NCI-H146 treated with DMSO at 0.1 percent for 48 hours (cell line): ENCODE results near the gene CD99L2.

ENCODE experiments used
- DNase-seq: peaks from one replicate; lab custom pipeline; 2025; ENCODE audit not compliant: unreplicated experiment; lab: John Stamatoyannopoulos, UW

CD99L2 gene

DNA sequence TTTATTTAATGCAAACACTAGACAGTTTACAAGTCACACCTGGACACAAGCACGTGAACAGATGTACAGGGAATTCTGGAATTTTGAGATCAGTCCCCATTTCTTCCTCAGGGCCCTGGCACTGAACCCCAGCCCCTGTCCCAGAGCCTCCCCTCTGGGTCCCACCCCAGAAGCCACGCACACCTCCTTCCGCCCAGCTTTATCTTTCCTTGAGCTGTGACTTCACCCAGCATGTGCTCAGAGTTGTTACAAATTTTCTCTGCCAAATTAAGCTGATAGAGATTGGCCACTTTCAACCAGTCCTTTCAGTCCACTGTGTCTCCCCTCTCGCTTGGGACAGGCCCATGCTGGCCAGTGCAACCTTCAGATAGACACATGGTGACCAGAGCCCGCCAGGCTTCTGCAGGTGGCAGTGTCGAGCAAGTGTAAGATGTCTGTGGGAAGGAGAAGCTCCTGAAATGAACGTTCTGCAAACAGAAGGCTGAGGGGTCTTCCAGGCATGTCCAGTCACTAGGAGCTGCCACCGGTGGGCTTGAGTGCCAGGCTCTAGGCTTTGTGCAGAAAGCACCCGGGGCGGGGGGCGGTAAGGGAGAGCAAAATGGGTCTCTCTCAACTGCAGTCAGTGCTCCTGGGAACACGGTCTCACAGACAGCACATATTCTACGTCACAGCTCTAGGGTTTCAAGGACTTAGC, 132.0 kb downstream of the CD99L2 start:
- no peak for DNase-seq

DNA sequence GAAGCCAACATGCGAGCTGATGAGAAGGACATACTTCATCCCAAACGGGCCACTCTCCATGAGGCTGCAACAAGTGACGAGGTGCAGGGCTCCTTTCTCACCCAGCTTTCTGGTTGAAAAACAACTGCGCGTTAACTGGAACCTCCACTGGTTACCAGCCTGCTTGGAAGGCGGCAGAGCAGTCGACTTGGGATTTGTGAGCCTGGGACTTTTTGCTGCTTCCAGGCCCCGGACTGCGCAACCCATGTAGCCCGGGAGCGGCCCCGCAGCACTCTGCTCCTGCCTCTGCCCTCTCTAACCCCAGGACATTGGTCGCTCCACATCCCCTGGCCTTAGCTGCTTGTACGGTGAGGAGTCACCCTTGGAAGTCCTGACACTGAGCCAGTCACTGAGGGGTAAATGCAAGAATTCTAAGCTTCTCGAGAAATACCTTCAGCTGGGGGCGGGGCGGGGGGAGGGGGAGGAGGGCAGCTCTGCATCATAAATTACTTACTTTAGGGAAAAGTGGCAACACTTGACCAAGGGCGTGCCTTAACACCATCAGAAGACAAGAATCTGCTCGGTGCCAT, 132.6 kb downstream of the CD99L2 start:
- DNase-seq, result no peak

DNA sequence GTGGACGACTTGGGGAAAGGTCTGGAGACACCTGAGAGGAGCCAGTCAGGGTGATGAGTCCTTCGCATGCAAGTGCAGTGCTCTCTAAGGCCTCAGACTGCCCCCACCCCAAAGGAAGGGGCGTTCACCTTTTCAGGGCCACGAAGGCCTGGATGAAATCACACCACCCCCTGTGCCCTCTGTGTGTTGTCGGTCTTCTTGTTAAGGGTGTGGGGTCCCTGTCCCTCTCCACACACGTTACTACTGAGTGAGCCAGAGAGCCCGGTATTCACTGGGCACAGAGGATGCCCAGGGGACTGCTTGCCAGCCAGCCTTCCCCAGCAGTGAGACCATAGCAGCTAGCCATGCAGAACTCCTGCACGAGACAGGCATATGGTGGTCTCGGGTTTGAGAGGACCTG, 133.2 kb downstream of the CD99L2 start:
- DNase-seq, result no peak

DNA sequence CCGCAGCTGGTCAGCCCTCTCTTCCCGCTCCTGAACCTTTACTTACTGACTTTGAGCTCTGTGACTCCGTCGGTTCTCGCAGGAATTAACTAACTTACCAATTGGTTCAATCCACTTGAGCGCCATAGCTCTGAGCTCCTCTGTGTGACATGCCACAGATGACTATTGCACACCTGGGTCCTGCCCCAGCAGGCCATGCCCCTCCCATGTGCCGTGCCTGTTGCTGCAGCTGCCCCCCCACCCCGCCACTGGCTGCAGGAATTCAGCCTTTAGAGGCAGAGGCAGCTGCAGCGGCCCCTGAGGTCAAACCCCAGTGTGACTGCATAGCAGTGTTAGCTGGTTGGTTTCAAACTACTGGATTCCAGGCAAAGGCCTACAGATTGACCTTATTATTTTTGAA, 134.7 kb downstream of the CD99L2 start:
- DNase-seq, result no peak

DNA sequence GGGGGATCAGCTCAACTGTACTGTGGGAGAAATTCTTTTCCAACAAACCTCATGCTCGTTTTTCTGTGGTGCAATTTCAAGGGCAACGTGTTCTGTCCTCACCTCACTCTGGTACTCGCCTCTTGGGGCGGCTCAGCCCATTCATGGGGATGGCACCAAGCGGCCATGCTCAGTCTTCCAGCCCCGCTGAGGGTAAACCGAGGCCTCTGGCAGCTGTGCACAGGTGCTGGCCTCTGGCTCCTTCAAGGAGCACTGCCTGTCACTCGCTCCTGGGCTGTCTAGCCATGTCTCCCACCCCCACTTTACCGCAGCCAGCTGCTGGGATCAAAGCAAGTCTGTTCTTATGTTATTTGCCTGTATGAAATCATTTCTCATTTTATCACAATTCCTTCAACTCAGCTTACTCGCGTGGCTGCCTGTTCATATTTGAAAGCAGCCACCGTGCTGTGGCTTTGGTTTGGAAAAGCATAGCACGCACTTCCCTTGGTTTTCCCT, 135.1 kb downstream of the CD99L2 start:
- no peak for DNase-seq

DNA sequence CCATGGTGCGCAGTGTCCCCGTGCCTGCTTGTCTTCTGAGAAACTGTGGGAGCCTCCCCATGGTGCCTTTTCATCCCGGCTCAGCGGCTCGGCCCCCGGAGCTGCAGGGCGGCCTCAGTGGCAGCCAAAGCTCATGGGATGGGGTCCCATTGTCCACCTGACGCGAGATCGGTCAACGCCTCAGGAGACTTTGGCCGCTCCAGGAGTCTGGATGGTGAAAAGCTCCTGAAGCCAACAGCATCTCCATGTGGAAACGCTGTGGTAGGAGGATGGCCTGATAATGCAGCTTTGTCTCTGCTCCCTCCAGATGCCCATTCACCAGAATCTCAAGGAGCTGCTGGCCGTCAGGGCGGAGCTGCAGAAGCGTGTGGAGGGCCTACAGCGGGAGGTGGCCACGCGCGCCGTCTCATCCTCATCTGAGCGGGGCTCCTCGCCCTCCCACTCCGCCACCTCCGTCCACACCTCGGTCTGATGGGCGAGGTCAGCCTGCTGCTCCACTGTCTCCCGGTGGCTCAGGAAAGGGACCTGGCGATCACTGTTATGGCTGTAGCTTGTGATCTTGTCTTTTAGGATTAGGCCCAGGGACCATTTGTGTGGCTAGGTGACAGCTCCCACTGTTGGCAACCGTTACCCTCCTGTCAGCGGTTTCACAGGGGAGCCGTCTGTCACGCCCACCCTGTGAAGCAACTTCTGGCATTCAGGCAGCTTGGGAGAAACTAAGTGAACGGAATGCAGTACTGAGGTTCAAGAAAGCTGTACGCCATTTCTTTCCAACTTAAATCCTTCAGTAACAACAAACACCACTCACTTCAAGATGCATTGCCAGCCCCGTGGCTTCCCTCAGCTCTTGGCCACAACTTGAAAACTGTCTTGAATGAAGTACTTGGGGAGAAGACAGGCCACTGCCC, 136.0 kb downstream of the CD99L2 start:
- DNase-seq, result no peak

DNA sequence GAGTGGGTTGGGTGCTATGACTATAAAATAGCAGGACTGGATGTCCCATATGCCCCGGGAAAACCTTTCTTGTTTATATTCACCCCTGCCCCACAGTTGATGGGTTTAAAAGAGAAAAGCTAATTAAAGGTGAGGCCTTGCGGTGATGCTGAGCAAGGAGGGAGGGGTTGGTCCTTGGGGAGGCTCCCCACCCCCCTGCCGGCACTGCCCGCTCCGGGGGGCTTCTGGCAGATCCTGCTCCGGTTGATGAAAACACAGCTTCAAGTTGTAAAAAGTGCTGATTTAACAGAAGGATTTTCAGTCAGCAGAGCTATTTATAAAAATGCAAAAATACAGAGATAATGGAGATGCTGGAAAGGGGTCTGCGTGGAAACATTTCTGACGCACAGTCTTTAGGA, 136.7 kb downstream of the CD99L2 start:
- DNase-seq, result no peak

DNA sequence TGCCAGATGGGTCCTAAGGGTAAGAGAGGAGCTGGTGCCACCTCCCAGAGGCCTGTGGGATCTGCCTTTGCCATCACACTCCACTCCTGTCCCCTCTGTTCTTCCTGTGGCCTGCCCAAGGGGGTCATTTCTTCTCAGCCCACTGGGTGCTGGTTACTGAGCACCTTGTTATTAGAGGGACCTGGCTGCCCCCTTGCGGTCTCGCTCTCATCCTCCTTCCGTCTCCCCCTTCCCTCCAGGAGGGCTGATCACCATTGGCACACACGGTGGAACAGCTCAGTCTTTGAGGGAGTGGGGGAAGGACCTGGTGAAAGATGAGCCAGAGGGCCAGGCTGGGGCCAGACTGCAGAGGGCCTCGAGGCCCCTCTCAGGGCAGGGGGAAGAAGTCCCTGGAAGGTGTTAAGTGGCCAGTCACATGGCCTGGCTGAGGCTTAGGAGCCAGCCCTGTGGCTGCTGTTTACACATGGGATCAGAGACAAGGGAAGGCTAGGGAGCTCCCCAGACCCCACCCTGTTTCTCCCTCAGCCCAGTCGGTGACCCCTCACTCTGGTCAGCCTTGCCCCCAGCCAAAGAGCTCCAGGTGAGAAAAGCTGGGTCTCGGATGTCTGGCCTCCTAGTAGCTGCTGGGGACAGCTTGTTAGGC, 137.2 kb downstream of the CD99L2 start:
- DNase-seq, result no peak

DNA sequence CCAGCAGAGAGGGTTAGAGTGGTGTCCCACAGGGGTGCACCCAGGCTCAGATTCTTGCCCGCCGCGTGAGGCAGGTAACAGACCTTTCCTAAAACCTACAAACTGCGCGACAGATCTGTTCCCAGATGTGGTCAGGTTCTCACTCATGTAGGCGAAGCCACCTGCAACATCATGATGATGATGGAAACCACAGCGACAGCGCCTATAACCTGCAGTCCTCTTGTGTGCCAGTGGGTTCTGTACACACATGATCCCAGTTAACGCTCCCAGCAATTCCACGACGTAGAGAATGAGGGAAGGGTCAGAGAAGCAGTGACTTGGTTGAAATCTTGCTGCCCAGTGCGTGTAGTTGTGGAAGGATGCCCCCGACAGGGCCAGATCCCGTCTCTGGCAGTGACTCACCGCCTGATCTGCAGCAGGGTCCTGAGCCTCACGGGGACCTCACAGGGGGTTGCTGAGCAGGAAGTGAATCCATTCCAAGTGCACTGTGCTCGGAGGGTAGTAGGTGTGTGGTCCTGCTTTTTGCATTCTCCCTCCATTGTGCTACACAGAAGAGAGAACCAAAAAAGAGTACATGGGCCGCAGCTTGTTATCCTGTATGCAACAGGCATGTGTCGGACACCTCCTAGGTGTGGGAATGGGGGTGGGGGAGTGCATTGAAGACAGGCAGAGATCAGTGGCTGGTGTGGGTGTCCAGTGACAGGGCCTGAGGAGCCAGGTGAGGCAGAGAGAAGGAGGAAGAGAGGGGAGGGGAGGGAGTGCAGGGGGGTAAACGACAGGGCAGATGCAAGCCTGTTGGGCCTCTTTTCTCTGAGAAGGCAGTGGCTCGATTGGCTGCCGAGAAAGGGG, 138.7 kb downstream of the CD99L2 start:
- DNase-seq, result no peak

DNA sequence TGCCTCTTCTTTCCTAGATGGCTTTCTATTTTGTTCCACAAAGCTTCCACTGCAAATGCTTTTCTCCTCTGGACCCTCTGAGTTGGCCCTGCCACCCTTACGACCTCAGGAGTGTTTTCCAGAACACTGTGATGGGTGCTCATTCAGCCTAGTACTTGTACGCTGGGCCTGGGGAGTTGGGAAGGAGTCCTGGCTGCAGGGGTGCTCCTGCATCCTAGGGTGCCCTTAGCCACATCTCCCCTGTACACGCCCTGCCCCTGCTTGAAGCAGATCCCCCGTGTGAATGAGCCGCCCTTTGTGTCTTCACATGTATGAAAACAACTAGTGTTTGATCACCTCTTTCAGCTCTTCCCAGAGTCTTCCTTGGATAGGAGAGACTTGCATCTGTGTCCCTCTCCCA, 141.1 kb downstream of the CD99L2 start:
- DNase-seq, result no peak

DNA sequence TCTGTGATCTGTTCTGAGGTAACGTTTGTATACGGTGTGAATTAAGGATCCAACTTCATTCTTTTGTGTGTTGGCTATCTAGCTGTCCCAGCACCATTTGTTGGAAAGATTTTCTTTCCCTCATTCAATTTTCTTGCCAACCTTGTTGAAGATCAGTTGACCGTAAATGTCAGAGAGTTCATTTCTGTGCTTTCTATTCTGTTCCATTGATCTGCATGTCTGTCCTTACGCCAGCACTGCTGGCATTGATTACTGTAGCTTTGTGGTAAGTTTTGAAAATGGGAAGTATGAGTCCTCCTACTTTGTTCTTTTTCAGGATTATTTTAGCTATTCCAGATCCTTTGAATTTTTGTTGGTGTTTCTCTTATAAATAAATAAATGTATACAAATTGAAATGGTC, 144.5 kb downstream of the CD99L2 start:
- DNase-seq, result no peak

DNA sequence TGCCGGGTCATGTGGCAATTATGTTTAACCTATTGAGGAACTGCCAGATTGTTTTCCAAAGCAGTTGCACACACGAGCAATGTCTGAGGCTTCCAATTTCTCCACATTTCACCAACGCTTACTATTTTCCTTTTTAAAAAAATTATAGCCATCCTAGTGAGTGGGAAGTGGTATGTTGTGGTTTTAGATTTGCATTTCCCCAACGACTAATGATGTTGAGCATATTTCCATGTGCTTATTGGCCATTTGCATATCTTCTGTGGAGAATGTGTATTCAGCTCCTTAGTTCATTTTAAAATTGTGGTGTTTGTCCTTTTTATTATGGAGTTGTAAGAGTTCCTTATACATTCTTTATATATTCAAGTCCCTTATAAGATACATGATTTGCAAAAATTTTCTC, 145.1 kb downstream of the CD99L2 start:
- DNase-seq, result no peak

DNA sequence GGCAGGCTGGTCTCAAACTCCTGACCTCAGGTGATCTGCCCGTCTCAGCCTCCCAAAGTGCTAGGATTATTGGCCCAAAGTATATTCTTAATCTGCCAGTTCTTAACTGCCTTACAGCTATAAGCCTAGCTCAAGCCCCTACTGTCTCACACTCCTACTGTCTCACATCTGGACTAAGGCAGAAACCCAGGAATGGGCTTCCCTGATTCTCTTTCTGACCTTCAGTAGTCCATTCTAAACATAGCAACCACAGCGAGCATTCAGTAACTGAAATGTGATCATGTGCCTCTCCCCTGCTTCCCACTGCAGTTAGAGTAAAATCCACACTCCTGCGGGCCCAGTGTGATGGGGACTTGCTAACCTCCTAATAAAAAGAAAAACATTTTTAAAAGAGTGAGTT, 146.3 kb downstream of the CD99L2 start:
- DNase-seq, result no peak

DNA sequence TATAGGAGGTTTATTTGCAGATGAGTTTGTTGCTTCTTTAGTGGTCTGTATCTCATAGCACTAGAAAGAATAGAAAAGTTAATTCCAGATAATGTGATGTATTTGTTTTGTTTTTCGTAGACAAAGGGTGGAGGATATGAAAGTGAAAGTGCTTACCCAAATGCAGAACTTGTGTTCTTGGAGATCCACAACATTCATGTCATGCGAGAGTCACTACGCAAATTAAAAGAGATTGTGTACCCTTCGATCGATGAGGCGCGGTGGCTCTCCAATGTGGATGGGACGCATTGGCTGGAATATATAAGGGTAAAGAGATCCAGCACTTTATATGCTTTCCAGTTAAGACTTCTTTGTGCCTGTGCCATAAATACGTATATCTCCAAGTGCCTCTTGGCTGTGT, 162.0 kb downstream of the CD99L2 start:
- DNase-seq, result no peak

DNA sequence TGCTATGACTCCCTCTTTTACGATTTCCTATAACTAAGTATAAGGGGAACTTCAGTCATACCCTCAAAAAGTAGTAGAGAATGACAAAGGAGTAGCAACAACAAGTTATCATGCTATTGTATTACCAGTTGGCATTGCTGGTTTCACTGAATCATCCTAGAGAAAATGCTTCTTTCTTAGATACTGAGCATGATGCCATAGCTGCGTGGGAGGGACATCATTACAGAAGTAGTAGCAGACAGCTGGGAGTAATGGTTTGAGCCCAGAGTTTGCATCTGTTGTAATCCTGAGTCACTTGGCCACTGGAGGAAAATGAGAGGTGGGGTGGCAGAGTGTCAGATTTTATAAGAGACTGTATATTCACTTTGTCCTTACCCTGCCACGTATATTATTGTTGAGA, 166.7 kb downstream of the CD99L2 start:
- no peak for DNase-seq

DNA sequence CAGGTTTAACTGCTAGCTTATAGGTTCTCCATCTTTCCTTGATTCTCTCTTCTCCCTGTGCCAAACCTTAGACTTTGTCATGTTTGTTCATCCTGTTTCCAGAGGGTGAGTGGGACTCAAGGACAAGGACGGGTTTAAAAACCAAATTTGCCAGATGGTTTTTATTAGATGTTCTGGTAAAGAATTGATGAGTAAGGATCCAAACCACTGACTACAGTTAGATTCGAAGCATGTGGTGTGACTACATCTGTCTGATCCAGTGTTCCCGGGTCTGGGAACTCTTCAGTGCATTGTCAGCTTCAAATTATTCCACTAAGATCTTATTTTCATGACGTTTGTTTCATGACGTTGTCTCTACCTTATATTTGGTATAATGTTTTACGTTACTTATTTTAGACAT, 167.7 kb downstream of the CD99L2 start:
- DNase-seq, result no peak

DNA sequence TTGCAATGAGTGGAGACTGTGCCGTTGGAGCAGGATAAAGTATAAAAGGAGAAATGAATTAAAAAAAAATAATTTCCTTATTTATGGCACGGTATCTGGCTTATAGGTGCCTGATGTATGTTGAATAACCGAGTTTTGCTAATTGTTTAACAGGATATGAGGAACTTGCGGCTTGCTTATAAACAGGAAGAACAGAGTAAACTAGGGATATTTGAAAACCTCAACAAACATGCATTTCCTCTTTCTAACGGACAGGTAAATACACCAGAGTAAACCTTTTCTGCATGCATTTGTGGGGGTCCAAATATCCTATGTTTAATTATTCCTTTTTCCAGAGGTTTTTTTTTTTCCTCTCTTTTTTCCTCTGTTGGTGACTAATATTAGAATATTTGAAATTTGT, 168.5 kb downstream of the CD99L2 start:
- DNase-seq, result no peak

DNA sequence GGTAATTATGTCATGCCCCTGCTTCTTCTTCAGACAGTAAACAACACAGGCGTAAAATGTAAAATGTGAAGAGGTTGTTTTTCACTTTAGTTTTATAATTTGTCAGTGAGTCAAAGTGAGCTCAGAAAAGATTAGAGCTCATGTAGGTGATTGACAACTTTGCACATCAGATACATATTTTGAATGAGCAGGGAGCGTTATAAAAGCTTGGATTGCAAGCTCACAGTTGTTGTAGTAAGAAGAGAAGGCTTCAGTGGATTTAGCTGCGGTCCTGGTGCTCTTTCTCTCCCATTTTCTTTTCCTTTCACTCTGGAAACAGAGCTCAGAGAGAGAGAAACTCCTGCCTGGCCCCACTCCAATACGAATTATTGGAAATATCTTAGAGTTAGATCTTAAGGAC, 178.8 kb downstream of the CD99L2 start:
- no peak for DNase-seq
